ENCODE data around the gene NPTXR. TPM values are rescaled to one million over a fixed set of nuclear protein-coding genes. Genes with fewer than 3 reads are reported as not detected.

The NPTXR gene
- total RNA-seq (10 to 100 TPM; 16.5 to 21.9 TPM), polyA plus RNA-seq (10 to 100 TPM in 1 of 2 donors, 1 to 10 TPM in 1; 6.1 to 11.3 TPM)
- long read RNA-seq, donor 1, partial matches to known transcripts = 0 of 7 reads
- long read RNA-seq, donor 1, other reads (novel, unspliced or antisense) = 7 of 7 reads
- long read RNA-seq, donor 2, full-length matches to known transcripts = 1 of 5 reads
- long read RNA-seq, donor 2, partial matches to known transcripts = 1 of 5 reads
- long read RNA-seq, donor 2, other reads (novel, unspliced or antisense) = 3 of 5 reads

DNA sequence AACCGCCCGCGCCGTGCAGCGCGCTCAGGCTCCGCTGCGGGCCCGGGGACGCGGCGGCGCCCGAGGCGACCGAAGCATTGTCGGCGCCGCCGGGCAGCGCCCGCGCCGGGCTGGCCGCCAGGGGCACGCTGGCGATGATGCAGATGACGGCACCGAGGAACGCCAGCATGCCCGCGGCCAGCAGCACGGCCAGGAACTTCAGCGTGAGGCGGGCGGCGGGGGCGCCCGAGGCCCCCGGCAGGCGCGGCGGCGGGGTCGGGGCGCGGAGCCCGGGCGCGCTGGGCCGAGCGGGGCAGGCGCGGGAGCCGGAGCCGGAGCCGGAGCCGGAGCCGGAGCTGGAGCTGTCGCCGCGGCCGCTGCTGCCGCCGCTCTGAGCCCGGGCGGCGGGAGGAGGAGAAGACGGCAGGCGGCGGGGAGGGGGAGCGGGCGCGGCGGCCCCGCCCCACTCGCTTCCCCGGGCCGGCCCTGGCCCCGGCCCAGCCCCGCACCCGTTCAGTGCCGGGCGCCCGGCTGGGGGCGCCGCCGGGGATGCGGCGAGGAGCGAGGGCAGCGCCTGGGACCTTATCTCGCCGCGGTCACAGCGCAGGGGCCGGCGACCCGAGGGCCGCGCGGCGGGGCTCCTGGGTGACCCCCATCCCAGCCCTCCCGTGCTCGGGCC, at the start of gene NPTXR:
Gene NPTXR, minus strand, starts transcription at position 372 of the 658 bp plus-strand sequence.
- intact Hi-C loops (cut with DNase I) = loop anchor here (5.0 kb wide), 3 partner anchors 51 to 76 kb away; partner anchors contain the start of gene DNAL4 (in 1 of the 2)
- DNase-seq (peak; percentile 73 to 89), ATAC-seq (ENCODE audit: low FRiP score) (peak; percentile 66)
- Histone ChIP-seq H3K36me3 (ENCODE audit: control insufficient read depth in 1 of 2, insufficient read depth in 2 of 2, low read length in 1 of 2) (no peaks in the 10 kb centered on the region), H3K4me1 (ENCODE audit: control insufficient read depth in 1 of 2, insufficient read depth in 2 of 2, low read length in 2 of 2) (no peaks in the 10 kb centered on the region), H3K9me3 (ENCODE audit: control insufficient read depth, low read length) (no peaks in the 10 kb centered on the region), H3K27me3 (ENCODE audit: control insufficient read depth in 1 of 2, insufficient read depth in 2 of 2, low read length in 1 of 2) (no peaks in the 10 kb centered on the region), H3K27ac (ENCODE audit: low read depth in 1 of 2, low read length in 2 of 2) (peak within 1 kb of the TSS; percentile 53 to 81), H3K4me3 (ENCODE audit: low read length in 2 of 2) (peak within 1 kb of the TSS; percentile 39 to 55)
- 0 to 1% methylated on average over 64 to 105 of the region's 105 CpGs for WGBS, 2 donors

DNA sequence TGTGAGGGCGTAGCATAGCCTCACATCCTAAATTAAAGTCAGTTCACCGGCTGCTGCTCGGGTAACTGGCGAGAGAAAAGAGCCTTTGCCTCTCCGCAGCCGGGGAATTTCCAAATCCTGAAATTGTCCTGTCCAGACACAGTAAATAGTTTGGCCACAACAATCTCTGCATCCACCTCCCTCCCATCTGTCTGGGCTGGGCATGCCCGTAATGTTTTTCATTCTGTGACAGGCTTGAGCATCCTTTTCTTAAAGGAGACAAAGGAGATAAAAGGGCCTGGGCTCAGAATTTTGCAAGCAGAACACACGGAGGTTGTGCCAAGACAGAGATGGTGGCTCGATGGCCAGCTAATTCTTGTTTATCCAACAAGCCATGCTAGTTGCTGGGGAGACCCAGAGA, 47.4 kb upstream of the NPTXR start:
- no peaks in the 10 kb centered on the region for H3K36me3 ChIP-seq (ENCODE audit: control insufficient read depth in 1 of 2, insufficient read depth in 2 of 2, low read length in 1 of 2)
- intact Hi-C loops (cut with DNase I) = no loop called here
- peaks cover 0 to 1% of the 10 kb centered on the region in 2 donors for H3K27me3 ChIP-seq (ENCODE audit: control insufficient read depth in 1 of 2, insufficient read depth in 2 of 2, low read length in 1 of 2)
- ATAC-seq (ENCODE audit: low FRiP score) = no peak
- no peak overlapping the region for H3K4me3 ChIP-seq (ENCODE audit: low read length in 2 of 2)
- H3K27ac ChIP-seq (ENCODE audit: low read depth in 1 of 2, low read length in 2 of 2) = no peak overlapping the region
- 74 to 87% methylated on average over 9 of the region's 9 CpGs for WGBS, 2 donors
- H3K9me3 ChIP-seq (ENCODE audit: control insufficient read depth, low read length) = no peaks in the 10 kb centered on the region
- H3K4me1 ChIP-seq (ENCODE audit: control insufficient read depth in 1 of 2, insufficient read depth in 2 of 2, low read length in 2 of 2) = no peaks in the 10 kb centered on the region
- DNase-seq = no peak

DNA sequence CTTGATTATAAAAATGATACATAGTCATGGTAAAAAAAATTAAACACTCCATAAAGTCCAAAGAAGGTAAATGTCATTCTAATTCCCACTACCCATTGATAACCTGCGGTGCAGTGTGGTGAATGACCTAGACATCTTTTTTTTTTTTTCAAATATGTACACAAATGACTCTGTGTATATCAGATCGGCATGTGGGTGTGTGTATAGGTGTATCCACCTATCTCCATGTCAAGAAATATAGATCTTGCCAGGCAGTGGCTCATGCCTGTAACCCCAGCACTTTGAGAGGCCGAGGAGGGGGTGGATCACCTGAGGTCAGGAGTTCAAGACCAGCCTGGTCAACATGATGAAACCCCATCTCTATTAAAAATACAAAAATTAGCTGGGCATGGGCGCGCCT, 46.5 kb upstream of the NPTXR start:
- H3K4me1 ChIP-seq (ENCODE audit: control insufficient read depth in 1 of 2, insufficient read depth in 2 of 2, low read length in 2 of 2) = no peaks in the 10 kb centered on the region
- WGBS, 2 donors = 96% methylated on average over 5 of the region's 5 CpGs
- DNase-seq (no peak), ATAC-seq (ENCODE audit: low FRiP score) (no peak)
- intact Hi-C loops (cut with DNase I) = no loop called here
- H3K27me3 ChIP-seq (ENCODE audit: control insufficient read depth in 1 of 2, insufficient read depth in 2 of 2, low read length in 1 of 2) = peaks cover 0 to 1% of the 10 kb centered on the region in 2 donors
- no peaks in the 10 kb centered on the region for H3K36me3 ChIP-seq (ENCODE audit: control insufficient read depth in 1 of 2, insufficient read depth in 2 of 2, low read length in 1 of 2)
- no peaks in the 10 kb centered on the region for H3K9me3 ChIP-seq (ENCODE audit: control insufficient read depth, low read length)
- no peak overlapping the region for H3K27ac ChIP-seq (ENCODE audit: low read depth in 1 of 2, low read length in 2 of 2)
- H3K4me3 ChIP-seq (ENCODE audit: low read length in 2 of 2) = no peak overlapping the region

DNA sequence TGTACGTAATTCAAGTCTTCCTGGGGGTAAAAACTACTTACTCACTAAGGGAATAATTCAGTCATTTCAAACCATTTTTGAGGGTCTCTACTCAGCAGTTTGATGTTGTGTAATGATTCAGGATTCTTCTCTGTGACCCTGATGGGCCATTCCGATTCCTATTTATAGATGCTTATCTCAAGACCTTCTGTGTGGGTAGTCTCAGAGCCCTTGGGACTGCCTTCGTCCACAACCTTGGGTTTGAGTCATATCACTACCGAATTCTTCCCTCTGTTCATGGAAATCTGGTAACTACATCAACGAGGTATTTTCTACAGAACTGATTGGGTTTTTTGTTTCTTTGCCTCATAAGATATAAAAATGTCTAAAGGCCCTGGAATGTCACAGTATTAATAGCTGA, 42.5 kb upstream of the NPTXR start:
- H3K9me3 ChIP-seq (ENCODE audit: control insufficient read depth, low read length) = no peaks in the 10 kb centered on the region
- no peak overlapping the region for H3K4me3 ChIP-seq (ENCODE audit: low read length in 2 of 2)
- no peaks in the 10 kb centered on the region for H3K36me3 ChIP-seq (ENCODE audit: control insufficient read depth in 1 of 2, insufficient read depth in 2 of 2, low read length in 1 of 2)
- H3K27me3 ChIP-seq (ENCODE audit: control insufficient read depth in 1 of 2, insufficient read depth in 2 of 2, low read length in 1 of 2) = peaks cover 0 to 1% of the 10 kb centered on the region in 2 donors
- WGBS, 2 donors = 37 to 46% methylated on average over 5 of the region's 5 CpGs
- DNase-seq (no peak), ATAC-seq (ENCODE audit: low FRiP score) (no peak)
- peaks cover 4 to 7% of the 10 kb centered on the region in 2 donors for H3K4me1 ChIP-seq (ENCODE audit: control insufficient read depth in 1 of 2, insufficient read depth in 2 of 2, low read length in 2 of 2)
- intact Hi-C loops (cut with DNase I) = no loop called here
- H3K27ac ChIP-seq (ENCODE audit: low read depth in 1 of 2, low read length in 2 of 2) = no peak overlapping the region

DNA sequence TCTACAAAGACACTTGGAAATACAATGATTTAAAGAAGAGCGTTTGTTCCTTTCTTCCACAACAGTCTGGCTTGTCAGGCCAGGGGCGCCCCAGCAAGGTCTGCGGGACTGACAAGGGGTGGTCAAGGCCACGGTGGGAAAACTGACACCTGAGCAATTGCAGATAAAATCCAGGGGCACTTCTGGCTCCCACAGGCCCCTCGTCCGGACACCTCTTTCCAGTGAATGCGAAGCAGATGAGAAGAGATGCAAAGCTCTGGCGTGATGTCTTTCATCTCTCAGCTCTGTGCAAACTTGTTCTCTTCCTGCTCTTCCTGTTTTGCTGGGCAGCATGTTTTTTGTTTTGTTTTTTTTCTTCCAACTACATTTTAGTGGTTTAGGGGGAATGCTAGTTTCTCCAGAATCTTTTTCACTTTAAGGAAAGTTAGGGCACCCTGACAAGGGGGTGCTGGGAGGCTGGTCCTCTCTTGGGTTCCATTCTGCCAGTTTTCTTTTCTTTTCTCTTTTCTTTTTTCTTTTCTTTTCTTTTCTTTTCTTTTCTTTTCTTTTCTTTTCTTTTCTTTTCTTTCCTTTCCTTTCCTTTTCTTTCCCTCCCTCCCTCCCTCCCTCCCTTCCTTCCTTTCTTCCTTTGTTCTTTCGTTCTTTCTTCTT, 39.3 kb upstream of the NPTXR start:
- intact Hi-C loops (cut with DNase I) = loop anchor here (5.0 kb wide), 2 partner anchors 39 to 269 kb away; partner anchors contain the start of gene CBX7 (in 1 of the 2)

DNA sequence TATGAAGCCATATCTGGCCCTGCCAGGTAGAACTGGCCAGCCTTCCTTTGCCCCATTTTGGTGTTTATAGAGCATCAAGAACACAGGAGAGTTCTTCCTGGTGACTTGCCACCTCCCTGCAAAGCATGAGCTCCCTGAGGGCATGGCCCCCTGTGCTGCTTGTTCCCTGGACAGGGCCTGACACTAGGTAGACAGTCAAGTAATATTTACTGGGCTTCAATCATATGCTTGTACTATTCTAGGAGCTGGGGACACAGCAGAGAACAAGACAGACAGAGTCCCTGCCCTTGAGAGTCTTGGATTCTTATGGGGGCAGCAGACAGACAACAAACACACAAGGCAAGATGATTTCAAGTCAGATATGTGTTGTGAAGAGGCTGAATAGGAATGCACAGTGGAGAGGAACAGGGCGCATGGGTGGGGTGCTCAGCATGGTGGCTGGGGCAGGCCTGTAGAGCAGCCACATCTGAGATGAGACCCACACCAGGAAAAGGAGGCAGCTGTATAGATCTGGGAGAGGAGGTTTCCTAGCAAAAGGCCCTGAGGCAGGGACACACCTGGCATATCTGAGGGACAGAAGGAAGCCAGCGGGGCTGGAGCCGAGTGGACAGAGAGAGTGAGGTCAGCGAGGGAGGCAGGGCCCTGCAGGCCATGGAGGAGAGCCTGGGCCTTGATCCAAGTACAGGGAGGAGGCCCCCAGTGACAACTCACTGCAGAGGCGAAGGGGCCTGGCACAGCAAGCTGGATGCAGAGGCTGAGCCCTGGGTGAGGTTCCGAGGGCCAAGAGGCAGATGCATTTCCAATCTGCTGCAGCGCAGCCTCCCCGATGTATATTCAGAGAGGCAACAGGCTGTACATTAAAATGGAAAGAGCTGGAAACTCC, 38.4 kb upstream of the NPTXR start:
- WGBS, 2 donors = 15 to 16% methylated on average over 8 of the region's 8 CpGs
- DNase-seq = peak; percentile 83 to 89
- H3K36me3 ChIP-seq (ENCODE audit: control insufficient read depth in 1 of 2, insufficient read depth in 2 of 2, low read length in 1 of 2) = no peaks in the 10 kb centered on the region
- H3K27me3 ChIP-seq (ENCODE audit: control insufficient read depth in 1 of 2, insufficient read depth in 2 of 2, low read length in 1 of 2) = no peaks in the 10 kb centered on the region
- peak; percentile 66 for ATAC-seq (ENCODE audit: low FRiP score)
- no peak overlapping the region for H3K4me3 ChIP-seq (ENCODE audit: low read length in 2 of 2)
- intact Hi-C loops (cut with DNase I) = loop anchor here (5.0 kb wide), 2 partner anchors 40 to 270 kb away; partner anchors contain the start of gene CBX7 (in 1 of the 2)
- peaks cover 4 to 7% of the 10 kb centered on the region in 2 donors for H3K4me1 ChIP-seq (ENCODE audit: control insufficient read depth in 1 of 2, insufficient read depth in 2 of 2, low read length in 2 of 2)
- peak overlapping the region; percentile 92 to 97 for H3K27ac ChIP-seq (ENCODE audit: low read depth in 1 of 2, low read length in 2 of 2)
- no peaks in the 10 kb centered on the region for H3K9me3 ChIP-seq (ENCODE audit: control insufficient read depth, low read length)

More for the DNA sequence above, 39.3 kb upstream of the NPTXR start:
- DNase-seq (no peak), ATAC-seq (ENCODE audit: low FRiP score) (no peak)
- 49 to 50% methylated on average over 9 of the region's 9 CpGs for whole genome bisulfite sequencing, 2 donors
- H3K27me3 ChIP-seq (ENCODE audit: control insufficient read depth in 1 of 2, insufficient read depth in 2 of 2, low read length in 1 of 2) = no peaks in the 10 kb centered on the region
- H3K4me1 ChIP-seq (ENCODE audit: control insufficient read depth in 1 of 2, insufficient read depth in 2 of 2, low read length in 2 of 2) = peaks cover 4 to 7% of the 10 kb centered on the region in 2 donors
- H3K4me3 ChIP-seq (ENCODE audit: low read length in 2 of 2) = no peak overlapping the region
- no peaks in the 10 kb centered on the region for H3K36me3 ChIP-seq (ENCODE audit: control insufficient read depth in 1 of 2, insufficient read depth in 2 of 2, low read length in 1 of 2)
- peak overlapping the region in 1 of 2 donors; percentile 92 for H3K27ac ChIP-seq (ENCODE audit: low read depth in 1 of 2, low read length in 2 of 2)
- H3K9me3 ChIP-seq (ENCODE audit: control insufficient read depth, low read length) = no peaks in the 10 kb centered on the region

DNA sequence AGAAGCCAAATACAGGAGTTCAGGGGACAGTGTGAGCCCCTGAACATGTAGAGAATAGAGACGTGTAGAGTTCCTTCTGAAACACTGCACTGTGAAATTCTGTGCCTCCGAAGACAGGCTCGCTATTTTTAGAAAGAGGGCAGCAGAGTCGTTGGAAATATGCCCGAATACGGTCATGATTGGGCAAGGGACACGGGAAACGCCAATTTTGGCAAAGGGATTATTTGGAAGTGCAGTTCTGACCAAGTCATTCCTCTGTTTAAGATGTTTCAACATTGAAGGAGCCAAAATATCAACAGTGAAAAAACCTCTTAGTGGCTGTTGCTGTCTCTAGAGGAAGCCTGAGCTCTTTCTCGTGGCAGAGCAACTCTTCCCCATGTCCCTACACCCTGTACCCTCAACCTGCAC, 37.6 kb upstream of the NPTXR start:
- Histone ChIP-seq H3K27ac (ENCODE audit: low read depth in 1 of 2, low read length in 2 of 2) (peak overlapping the region; percentile 95 to 97), H3K27me3 (ENCODE audit: control insufficient read depth in 1 of 2, insufficient read depth in 2 of 2, low read length in 1 of 2) (no peaks in the 10 kb centered on the region), H3K9me3 (ENCODE audit: control insufficient read depth, low read length) (no peaks in the 10 kb centered on the region), H3K4me3 (ENCODE audit: low read length in 2 of 2) (no peak overlapping the region), H3K36me3 (ENCODE audit: control insufficient read depth in 1 of 2, insufficient read depth in 2 of 2, low read length in 1 of 2) (no peaks in the 10 kb centered on the region), H3K4me1 (ENCODE audit: control insufficient read depth in 1 of 2, insufficient read depth in 2 of 2, low read length in 2 of 2) (peaks cover 4 to 7% of the 10 kb centered on the region in 2 donors)
- DNase-seq = peak in 1 of 2 donors; percentile 75
- ATAC-seq (ENCODE audit: low FRiP score) = peak; percentile 85
- intact Hi-C loops (cut with DNase I) = loop anchor here (5.0 kb wide), 2 partner anchors 41 to 271 kb away; partner anchors contain the start of gene CBX7 (in 1 of the 2)
- 1 to 4% methylated on average over 9 of the region's 9 CpGs for WGBS, 2 donors

DNA sequence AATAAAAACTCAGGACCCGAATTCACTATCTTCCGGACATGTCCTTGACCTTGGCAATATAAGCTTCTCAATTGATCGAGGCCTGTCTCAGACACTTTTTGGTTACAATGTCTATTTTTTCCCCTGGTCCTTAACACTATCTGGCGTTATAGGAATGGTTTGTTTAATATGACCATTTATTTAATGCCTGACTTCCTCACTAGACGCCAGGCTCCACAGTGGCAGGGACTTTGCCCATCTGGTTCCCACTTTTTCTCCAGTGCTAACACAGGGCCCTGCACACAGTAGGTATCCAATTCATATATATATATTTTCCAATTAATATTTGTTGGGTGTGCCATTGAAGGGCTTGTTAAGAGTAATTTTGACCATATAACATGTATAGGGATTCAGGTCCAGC, 36.1 kb upstream of the NPTXR start:
- no peaks in the 10 kb centered on the region for H3K9me3 ChIP-seq (ENCODE audit: control insufficient read depth, low read length)
- H3K27me3 ChIP-seq (ENCODE audit: control insufficient read depth in 1 of 2, insufficient read depth in 2 of 2, low read length in 1 of 2) = no peaks in the 10 kb centered on the region
- intact Hi-C loops (cut with DNase I) = loop anchor here (2.0 to 10.0 kb wide), 4 partner anchors 42 to 435 kb away; partner anchors contain the start of genes RPL3 (in 2 of the 2) and CBX7 (in 1 of the 2)
- no peak overlapping the region for H3K4me3 ChIP-seq (ENCODE audit: low read length in 2 of 2)
- no peak overlapping the region for H3K27ac ChIP-seq (ENCODE audit: low read depth in 1 of 2, low read length in 2 of 2)
- 75 to 85% methylated on average over 5 of the region's 5 CpGs for WGBS, 2 donors
- peaks cover 4 to 7% of the 10 kb centered on the region in 2 donors for H3K4me1 ChIP-seq (ENCODE audit: control insufficient read depth in 1 of 2, insufficient read depth in 2 of 2, low read length in 2 of 2)
- ATAC-seq (ENCODE audit: low FRiP score) = no peak
- DNase-seq = no peak
- H3K36me3 ChIP-seq (ENCODE audit: control insufficient read depth in 1 of 2, insufficient read depth in 2 of 2, low read length in 1 of 2) = no peaks in the 10 kb centered on the region
